Epithelial cell of prostate (primary cell): ENCODE results near the gene MMP24.
"Not testable (repeated sequence)": the region's sequence is repeated elsewhere in the genome, so short reads cannot be mapped to it uniquely, and the experiment has no call there.

Source experiments
- DNase-seq: peaks from one replicate; pipeline ENCODE4 v3.0.0-alpha.2; 2011; ENCODE audit warnings: low read depth, low spot score
- H3K27ac ChIP-seq: fragments of 450-650 bp; 2 replicates; pipeline ENCODE4 v1.5.1; 2017; ENCODE audit warnings: mild to moderate bottlenecking

MMP24 gene

DNA sequence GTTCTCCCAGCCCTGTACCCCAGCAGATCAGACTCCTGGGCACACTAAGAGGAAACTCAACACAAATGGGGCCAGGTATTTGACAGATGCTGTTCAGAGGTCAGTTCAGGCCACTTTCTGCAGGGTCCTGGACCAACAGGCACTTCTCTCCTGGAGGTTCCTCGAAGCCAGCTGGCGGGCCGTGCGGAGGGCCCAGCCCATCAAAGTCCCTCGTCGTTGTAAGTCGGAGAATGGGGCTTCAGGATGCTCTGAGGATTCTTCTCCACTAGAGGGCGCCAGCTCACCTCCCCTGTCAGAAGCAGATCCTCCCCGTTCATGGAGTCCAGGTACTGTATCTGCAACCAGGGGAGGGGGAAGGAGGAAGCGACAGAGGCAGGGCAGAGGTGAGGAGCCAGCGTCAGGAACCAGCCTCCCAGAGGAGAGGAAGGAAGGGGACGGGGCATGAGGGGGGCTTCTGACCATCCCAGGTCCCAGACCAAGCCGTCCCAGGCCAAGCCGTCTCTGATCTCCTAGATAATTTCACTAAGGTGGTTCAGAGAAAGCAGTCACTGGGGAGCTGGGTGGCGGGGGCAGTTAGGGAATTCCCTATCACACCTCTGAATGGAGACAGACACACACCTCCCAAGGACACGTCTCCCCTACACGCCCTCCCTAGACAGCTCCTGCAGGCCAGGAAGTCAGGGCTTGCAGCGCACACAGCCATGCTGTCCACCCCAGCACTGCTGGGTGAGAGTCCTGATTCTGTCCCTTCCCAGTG, 77.4 kb downstream of the MMP24 start:
- H3K27ac ChIP-seq, result peak overlapping the region; percentile 95
- no peak for DNase-seq

DNA sequence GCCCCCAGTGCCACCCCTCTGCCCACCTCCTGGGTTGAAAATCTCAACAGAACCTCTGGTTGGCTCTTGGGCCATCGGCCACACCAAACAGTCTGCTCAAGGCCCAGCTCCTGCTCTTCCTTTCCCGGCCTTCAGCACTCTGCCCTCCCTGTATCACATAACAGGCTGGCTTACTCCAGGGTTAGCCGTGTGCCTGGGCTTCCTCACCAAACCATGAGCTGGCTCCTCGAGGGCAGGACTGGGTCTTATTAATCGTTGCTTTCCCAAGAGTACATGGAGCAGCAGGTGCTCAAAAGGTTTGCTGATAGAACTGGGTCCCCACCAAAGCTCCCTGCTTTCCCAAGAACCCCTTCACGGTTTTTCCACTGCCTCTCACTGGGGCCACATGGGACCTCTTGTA, 78.5 kb downstream of the MMP24 start:
- H3K27ac ChIP-seq, result peak overlapping the region; percentile 95
- DNase-seq, result no peak

DNA sequence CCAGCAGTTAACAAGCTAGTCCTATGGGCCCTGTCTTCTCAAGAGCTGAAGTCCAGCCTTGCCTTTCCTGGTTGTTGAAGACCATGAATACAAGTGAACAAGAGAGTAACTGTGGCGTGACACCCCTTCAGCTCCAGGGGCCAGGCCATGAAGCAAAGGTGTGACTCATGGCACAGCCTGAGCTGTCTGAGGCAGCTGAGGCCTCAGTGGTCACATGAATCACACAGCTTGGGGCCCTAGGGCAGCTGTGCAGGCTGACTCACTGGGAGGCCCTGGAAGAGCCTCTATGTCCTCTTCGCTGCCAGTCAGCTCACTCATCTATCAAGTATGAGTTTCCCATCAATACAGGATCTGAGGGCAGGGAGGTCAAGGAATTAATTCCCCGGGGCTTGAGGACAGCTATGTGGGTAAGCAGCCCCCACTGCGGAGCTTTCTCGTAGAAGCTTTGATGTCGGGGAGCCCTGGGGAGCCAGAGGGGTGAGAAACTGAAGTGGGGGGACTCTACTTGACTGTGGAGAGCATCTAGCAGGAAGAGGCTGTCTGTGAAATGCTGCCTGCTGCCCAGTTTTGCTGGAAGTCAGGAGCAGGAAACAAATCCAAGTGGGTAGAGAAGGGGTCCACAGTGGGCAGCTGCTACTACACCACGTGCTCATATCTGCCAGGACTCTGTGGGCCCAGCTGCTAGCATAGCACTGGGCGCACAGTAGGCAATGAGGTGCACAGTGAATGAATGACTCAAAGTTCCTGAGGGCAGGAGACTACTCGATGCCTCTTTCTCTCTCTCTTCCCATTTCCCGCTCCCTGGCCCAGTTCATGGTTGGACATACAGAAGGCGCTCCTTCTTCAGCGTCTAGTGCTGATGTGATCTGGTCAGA, 79.4 kb downstream of the MMP24 start:
- peak overlapping the region; percentile 95 for H3K27ac ChIP-seq
- DNase-seq, result peak; percentile 98

DNA sequence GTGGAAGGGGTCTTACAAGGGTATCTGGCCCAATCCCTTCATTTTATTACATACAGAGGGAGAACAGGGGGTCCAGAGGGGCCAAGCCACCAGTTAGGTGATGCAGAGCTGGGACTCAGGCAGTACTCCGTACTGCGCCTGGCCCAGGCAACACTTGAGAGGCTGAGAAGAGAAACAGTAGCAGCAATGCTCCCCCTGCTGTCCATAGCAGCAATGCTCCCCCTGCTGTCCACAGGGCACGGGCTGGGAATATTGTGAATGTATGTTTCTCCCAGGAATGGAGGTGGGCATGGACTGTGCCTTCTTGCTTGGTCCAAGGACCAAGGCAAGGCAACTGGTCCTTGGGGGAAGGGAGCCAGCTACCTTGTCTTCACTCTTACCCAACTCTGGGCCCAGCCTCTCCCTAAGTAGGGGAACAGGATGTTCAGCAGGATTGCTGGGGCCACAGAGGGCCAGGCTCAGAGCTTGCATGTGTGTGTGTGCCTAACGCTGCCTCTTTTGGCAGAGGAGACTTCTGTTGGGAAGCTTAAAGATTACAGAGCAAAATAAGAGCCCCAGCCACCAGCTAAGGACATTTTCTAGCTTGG, 80.5 kb downstream of the MMP24 start:
- DNase-seq, result no peak
- H3K27ac ChIP-seq, result peak overlapping the region; percentile 95

DNA sequence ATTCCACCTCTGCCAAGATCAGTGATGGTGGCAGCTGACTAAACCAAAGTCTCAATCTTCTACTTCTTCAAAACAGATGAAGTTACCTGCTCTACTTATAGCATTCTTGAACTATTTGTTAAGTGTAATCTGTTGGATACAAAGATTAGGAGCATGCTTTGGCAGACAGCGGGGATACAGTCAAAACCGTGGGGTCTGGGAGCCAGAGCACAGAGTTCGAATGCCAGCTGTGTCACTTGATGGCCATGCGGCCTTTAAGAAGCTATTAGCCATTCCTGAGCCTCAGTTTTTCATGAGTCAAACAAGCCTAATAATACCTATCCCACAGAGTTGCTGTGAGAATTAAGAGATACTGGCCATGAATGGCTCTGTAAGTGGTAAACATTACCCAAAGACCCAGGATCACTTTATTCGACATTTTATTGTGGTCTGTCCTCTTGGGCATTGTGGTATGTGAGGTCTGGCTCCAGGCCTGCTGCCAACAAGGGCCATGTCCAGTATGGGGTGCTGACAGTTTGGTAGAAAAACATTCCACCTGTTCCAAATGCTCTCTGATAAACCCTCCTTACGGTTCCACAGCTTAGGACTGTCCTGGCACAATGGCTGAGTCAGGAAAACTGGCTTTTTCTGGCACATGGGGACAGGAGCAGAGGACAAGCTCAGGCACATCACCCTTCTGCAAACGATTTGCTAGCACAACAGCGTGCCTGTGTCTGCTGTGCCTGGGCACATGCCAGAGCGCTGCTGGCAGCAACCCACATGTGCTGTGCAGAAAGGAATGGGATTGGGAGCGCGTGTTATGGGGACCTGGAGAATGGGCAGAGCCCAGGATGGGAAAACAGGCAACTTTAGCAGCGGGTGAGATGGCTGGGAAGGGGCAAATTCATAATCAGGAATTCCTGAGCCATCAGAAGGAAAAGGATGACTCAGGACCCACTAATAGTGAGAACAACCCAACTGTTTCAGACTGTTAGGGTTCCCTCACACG, 81.5 kb downstream of the MMP24 start:
- no peak for DNase-seq
- H3K27ac ChIP-seq, result peak overlapping the region; percentile 95

DNA sequence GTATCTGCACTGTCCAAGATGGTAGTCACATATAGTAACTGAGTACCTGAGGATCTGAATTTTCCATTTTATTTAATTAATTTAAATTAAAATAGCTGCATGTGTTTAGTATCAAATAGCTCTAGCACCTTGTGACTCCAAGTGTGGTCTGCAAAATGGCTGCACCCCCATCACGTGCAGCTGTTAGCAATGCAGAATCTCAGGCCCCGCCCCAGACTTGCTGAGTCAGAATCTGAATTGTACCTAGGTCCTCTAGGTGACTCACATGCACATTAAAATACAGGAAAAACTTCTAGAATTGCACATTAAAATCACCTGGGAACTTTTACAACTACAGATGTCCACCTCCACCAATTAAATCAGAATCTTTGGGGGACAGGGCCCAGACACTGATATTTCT, 84.9 kb downstream of the MMP24 start:
- peak overlapping the region; percentile 95 for H3K27ac ChIP-seq
- no peak for DNase-seq

DNA sequence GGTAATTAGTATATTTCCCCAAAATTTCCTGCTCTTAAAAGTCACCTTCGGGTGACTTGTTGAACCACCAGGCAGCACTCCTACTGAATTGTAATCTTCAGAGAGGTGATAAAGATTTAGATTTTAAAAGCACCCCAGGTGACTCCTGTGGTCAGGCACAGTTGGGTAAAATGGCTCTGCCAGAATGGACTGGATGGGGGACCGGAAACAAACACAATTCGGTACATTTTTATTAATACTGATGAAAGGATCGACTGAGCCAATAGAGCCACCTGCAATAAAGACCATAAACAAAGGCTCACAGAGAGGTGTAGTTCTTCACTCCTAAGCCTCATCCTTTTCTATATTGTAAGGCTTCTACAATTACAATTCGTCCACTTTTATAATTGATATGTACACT, 85.3 kb downstream of the MMP24 start:
- no peak for DNase-seq
- peak overlapping the region; percentile 95 for H3K27ac ChIP-seq

DNA sequence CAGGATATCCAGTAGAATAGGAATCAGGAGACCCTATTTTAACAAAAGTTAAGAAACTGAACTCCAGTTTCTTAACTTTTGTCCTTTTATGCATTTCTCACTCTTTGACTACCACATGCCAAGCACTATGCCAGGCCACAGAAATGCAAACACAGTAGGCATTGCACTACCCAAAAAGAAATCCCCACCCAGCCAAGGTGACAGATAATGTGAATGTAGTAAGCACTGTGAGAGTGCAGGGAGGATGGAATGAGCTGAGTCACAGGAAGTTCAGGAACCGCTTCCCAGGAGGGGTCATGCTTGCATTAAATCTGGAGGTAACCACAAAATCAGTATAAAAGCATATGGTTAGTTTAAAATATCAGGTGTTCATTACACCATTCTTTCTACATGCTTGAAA, 85.8 kb downstream of the MMP24 start:
- H3K27ac ChIP-seq, result peak overlapping the region; percentile 95
- DNase-seq, result no peak

DNA sequence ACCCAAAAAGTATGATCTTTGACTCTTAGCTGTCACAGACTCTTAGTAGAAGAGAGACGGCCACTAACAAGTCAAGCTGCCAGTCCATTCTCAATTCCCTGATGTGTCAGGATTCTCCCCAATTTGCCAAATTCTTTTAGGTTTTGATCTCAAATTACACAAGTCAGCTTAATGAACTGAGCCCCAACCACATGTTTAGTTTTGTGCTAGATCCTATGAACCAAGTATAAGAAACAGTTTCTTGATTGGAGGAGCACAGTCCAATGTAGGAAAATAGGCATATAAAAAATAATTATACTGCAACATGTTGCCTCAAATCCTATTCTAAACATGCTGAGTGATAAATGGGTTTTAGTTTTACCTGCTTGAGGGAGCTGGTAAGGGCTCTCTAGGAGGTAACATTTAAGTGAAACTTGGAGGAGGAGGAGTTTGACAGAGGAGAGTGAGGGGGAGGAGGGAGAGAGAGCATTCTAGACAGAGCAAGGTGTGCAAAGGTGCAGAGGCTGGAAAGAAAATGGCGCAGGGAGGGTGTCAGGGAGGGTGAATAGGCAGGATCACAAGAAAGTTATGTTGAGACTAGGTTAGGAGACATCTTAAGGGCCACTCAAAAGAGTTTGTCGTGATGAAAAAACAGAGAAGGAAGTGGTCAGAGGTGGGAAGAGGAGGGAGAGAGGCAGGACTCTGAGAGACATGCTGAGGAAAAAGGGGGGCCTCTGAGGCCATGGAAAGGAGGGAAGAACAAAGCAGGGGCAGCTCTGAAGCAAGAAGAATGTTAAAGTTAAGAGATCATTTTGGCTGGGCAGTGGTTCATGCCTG, 88.5 kb downstream of the MMP24 start:
- DNase-seq, result no peak
- no peak overlapping the region for H3K27ac ChIP-seq

DNA sequence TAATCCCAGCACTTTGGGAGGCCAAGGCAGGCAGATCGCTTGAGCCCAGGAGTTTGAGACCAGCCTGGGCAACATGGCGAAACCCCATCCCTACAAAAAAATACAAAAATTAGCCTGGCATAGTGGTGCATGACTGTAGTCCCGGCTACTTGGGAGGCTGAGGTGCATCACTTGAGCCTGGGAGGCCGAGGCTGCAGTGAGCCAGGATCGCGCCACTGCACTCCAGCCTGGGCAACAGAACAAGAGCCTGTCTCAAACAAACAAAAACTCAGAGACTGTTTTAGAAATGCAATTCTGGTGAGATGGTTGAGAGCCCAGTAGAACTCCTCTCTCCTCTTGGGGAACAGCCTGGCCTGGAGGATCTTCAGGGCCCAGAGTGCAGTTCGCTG, 89.1 kb downstream of the MMP24 start:
- not testable (repeated sequence) for DNase-seq, H3K27ac ChIP-seq

DNA sequence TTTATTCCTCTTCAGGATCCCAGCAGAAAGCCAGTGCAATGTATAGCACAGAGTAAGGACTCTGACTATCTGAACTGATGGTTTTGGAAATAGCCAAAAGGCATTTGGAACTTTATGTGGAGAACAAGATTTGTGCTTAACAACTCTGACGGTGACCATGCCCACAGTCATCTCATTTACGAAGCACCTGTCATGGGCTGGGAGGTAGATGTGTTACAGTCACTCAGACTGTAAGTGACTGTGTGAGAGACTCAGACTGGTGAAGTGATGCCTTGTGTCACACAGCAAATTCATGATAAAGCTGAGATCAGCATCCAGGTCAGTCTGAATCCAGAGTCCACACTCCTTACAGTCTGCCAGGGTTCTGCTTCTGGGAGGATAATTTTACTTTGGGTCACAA, 89.6 kb downstream of the MMP24 start:
- DNase-seq, result no peak
- no peak overlapping the region for H3K27ac ChIP-seq

DNA sequence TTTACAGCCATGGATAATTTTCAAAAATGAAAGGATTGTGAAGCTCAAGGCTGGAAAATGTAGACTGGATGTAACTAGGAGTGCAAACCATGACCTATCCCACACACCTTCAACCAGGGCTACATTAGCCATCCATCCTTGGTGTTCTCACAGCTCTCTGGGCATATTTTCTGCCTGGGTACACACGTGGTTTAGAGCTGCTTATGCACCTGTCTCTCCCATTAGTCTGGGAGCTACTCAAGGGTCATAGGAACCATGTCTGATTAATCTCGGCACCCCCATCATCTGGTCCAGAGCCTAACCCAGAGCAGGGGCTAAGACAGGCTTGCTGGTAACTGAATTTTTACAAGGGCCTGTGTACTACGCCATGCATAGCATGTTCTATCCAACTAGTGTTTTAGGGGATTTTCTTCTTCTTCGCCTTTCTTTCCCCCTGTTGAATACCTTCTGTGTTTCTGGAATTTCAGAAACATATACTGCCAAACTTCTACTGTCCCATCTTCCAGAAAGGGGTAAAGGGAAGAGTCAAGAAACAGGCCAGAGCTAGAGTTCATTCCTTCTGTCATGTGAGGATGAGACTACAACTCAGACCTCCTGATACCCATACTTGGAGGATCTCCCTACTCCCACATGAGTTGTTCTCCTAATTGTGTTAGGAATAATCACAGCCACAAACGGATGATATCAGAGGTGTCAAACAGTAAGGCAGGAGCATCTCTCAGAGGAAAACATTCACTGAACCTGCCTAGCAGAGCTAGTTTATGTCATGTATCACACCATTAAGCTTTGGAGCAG, 91.1 kb downstream of the MMP24 start:
- H3K27ac ChIP-seq, result peak overlapping the region; percentile 93
- no peak for DNase-seq

DNA sequence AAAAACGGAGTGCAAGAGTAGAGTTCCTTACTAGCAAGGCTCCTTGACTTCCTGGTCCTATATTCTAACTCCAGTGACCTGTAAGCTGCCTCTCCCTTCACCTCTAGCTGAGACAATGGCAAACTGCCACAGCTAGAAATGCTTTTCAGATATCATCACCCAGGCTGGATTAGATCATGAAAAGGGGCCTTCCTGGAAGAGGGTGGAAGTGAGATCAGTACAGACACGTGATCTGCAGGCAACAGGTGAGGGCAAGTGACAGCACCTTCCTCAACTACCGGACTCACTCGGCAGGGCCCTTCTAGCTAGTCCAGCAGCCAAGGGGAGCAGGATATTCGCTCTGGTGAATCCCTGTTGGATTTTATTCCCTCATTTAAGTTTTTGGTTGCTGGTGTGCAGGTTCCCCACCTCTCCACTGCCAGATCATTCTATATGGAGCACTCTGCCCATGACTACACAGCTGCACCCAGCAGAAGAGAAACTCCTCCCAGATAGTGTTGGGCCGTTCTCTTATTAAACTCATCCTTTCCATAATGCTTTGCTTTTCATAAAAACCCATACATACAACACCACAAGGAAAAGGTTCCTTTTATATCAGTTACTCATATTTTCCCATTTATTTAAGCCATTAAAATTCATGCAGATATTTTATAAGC, 92.1 kb downstream of the MMP24 start:
- H3K27ac ChIP-seq, result peak overlapping the region; percentile 93
- DNase-seq, result peak; percentile 88

DNA sequence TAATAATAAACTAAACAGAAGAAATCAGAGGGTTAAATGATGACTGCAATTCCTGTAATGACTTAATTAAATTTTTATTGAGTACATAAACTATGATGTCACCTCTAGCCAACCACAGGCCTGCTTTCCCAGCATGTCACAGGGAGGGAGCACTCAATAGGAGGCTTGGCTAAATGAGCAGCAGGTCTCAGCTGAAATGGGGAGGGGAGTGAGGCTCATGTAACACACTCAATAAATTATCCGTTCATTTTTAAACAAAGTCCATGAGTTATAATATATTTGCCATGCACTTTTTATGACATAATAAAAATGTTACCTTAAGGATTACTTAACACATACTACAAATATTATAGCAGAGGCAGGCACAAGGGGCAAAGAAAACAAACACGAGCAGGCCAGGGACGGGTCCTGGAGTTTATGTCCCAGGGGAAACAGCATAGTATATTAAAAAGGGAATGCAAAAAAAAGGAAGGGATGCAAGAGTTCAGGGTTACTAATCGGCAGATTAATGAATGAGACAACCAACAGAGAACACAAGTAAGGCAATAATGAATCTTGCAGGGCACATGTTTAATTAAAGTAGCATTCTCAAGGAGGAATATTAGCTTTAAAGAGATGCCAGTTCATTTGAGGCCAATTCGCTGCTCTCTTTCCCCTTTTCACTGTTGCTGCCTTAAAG, 92.8 kb downstream of the MMP24 start:
- H3K27ac ChIP-seq, result peak overlapping the region; percentile 93
- DNase-seq, result no peak

DNA sequence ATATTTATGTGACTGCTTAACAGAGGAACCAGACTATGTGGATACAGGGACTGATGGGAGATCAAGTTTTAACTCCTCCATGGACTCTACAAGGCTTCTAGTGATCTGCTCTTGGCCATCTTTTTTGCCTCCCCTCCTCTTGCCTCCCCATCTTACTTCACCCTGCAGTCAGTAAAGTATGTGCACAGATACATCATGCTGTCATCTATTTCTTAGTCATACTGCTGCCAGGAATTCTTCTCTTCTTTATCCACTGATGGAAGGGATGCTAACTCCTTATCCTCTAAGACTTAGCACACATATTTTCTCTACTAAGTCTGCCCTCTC, 93.3 kb downstream of the MMP24 start:
- H3K27ac ChIP-seq, result peak overlapping the region; percentile 93
- no peak for DNase-seq

DNA sequence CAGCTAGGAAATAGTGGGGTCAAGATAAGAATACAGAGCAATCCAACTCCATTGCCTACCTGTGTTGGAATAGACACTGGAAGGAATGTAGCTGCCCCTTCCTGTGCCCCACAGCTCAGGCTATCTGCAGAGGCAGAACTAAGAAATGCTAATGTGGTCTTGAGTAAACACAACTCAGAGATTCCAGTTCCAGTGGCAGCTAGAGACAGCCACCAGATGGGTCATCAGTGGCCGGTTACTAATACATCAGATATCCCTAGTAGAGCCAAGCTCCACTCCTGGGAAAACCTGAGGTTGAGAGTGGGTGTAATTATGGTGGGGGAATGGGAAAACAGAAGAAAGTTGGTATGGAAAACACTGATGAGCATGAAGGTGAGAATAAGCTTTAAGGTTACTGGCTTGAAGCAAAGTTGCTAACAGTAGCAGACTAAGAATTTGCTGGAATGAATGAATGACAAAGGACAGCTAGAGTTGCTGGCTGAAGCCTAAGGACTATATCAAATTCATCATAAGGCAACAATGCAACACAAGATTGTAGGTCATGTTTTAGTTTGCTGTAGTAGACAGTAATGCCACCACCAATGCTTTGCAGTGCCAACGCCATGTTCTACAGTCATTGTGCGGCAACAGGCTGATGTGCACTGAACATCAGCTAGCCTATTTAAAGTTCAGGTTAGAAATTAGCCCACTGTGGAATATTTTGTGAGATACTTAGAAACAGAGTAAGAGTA, 94.1 kb downstream of the MMP24 start:
- H3K27ac ChIP-seq, result peak overlapping the region; percentile 93
- no peak for DNase-seq

DNA sequence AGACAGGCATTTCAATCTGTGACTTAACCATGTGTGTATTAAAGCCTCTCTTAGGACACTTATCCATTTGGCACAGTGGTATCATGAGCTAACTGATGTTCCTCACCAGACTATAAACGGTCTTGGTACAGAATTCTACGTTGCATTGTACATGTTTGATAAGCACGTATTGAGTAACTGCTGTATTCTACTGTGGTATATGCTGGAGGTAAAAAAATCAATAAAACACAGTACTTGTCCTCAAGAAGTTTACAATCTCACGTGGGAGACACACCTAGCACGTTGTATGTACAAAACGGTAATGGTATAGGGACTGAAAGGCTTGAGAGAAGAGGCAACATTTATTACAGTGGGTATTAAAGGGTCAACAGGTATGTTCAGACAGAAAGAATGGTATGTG, 98.9 kb downstream of the MMP24 start:
- no peak for DNase-seq
- no peak overlapping the region for H3K27ac ChIP-seq
